Erythroblast (primary cell): ENCODE measurements around the gene ID1.
"Not testable (repeated sequence)": the region's sequence is repeated elsewhere in the genome, so short reads cannot be mapped to it uniquely, and the experiment has no call there.

Experiments
- DNase-seq, 2 experiments: peaks; one replicate each; lab custom pipeline; 2025; lab: John Stamatoyannopoulos, UW
- GATA1 ChIP-seq: IDR thresholded peaks from 2 replicates; pipeline ENCODE4 v1.6.1; 2011; ENCODE audit warnings: low read depth, mild to moderate bottlenecking, control low read depth, low read length, moderate library complexity
- POLR2A ChIP-seq: IDR thresholded peaks from 2 replicates; pipeline ENCODE4 v1.6.1; 2011; ENCODE audit warnings: mild to moderate bottlenecking, low read length

ID1 gene

DNA sequence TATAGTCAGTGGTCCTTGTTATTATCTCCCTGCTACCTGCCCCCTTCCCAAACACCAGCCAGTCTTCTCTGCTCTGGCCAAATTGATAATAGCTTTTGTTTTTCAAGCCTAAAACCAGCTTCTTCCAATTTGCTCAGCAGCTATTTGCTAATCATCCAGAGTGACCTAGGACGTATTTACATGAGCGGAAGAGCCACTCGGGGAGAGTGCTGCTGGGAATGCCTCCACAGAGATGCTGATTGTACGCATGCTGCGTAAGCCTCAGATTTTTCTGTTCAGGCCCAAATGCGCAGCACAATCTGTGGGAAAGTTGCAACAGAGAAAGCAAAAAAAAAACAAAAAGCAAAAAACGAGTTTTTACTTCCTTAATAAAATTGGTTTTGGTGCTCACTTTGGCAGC lies 24.4 kb upstream of the ID1 start:
- no peak for TF ChIP-seq POLR2A
- no peak for TF ChIP-seq GATA1
- no peak for DNase-seq

DNA sequence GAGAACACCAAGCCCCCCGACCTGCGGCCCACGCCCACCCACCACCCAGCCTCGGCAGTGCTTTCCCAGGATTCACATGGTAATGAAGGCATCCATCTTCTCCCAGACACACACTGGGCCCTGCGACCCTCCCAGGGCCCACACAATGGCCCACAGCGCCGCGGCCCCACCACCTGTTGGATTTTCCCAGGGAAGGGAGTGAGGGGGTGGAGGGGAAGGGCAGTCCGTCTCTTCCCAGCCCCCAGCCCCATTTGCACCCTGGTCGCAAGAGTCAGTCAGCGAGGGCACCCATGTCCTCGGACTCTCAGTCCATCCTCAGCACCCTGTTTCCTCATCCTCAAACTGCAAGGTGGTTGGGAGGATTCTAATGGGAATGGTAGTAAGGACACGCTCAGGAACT lies 23.7 kb upstream of the ID1 start:
- no peak for DNase-seq
- TF ChIP-seq GATA1, result no peak

DNA sequence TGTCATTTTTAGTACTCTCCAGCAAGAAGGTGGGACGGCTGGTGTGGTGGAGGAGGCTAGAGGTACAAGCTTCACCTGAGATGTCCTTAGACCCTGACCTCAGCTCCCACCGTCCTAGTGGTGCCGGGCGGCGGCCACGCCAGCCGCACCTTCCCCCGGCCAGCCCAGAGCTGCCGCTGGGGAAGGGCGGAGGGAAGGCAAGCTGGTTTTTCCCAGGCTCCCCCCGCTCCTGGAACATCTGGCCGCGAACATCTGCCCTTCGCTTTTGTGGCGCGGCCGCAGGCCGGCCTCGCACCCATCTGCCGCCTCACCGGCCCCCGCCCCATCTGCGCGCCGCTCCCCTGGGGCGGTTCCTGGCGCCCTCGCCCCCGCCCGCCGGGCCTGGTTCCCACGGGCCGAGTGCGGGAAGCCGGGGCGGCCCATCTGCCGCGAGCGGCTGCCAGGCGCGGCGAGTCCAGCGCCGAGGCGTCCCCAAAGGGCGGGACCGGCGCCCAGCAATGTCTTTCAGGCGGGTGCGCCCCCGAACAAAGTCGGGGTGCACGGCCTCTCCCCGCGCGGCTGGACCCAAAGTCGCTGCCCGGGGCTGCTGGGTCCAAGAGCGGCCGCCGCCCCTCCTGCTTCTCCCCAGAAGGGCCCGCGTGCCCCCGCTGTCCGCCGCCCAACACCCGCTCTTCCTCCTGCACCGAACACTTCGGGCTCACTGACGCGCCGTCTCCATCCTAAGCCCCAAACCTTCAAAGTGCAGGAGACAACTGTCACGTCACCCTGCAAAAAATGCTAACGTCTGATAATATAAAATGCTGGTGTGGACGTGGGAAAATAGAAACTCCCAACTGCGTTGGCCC lies 17.3 kb upstream of the ID1 start:
- peak; percentile 50 to 65 for DNase-seq
- no peak for TF ChIP-seq POLR2A
- no peak for TF ChIP-seq GATA1

DNA sequence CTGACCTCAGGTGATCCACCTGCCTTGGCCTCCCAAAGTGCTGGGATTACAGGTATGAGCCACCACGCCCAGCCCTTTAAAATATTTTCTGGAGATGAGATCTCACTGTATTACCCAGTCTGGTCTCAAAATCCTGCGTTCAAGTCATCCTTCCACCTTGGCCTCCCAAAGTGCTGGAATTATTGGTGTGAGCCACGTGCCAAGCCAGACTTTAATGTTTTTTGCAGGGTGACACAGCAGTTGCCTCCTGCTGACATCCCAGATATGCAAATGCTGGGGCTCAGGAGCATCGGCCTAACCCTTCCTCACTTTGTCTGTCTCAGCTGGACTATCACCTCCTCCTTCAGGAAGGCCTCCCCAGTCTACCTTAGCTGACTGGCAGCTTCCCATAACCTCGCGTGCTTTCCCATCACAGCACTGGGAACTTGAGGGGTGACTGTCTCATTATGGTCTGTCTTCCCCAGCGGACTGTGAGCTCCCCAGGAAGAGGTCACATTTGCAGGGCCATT lies 14.3 kb upstream of the ID1 start:
- TF ChIP-seq POLR2A (no peak), GATA1 (no peak)
- peak in 1 of 2 experiments; percentile 39 for DNase-seq

DNA sequence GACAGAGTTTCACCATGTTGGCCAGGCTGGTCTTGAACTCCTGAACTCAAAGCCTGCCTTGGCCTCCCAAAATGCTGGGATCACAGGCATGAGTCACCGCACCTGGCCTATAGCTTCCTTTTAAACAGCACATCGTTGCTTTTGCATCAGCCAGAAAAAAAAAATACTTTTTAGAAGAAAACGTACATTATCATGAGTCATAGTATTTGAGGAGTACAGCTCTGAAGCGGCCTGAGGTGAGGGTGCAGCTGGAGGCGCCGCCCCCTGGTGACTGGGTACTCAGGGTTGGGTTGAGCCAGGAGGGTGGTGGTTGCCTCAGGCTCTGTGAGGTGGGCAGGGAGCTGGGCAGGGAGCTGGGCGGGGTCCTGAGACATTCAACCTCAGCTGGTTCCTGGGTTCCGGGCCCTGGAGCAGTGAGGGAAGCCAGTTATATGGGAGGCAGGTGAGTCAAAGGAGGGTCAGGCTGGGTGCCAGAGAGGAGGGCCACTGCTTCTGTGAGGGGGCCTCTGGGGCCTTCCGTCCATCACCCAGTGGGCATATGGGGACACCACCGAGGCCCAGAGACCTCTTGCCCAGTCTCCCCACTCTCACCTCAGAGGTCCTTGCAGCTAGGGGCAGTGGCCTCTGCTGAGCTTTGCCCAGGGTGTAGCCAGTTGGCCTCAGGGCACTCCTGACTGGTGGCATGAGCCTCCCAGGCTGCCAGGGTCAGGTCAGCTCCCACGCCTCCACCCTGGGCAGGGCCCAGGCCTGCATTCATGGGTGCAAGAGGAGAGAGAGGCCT lies 11.7 kb upstream of the ID1 start:
- TF ChIP-seq GATA1, result no peak
- TF ChIP-seq POLR2A, result no peak
- peak in 1 of 2 experiments; percentile 27 for DNase-seq

DNA sequence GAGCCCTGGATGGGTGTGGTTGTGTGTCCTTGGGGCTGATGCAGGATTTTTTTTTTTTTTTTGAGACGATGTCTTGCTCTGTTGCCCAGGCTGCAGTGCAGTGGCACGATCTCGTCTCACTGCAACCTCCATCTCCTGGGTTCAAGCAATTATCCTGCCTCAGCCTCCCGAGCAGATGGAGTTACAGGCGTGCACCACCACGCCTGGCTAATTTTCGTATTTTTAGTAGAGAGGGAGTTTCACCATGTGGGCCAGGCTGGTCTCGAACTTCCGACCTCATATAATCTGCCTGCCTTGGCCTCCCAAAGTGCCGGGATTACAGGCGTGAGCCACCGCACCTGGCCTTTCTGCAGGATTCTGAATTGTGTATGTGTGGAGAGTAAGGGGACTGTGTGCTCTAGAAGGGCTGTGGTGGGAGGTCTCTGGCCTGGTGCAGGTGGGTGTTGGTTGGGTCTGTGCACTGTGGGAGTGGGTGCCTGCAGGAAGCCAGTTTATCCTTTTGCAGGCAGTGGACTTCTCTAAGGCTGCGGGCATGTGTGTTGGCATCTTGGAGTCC lies 11.0 kb upstream of the ID1 start:
- no peak for TF ChIP-seq POLR2A
- no peak for TF ChIP-seq GATA1
- no peak for DNase-seq

DNA sequence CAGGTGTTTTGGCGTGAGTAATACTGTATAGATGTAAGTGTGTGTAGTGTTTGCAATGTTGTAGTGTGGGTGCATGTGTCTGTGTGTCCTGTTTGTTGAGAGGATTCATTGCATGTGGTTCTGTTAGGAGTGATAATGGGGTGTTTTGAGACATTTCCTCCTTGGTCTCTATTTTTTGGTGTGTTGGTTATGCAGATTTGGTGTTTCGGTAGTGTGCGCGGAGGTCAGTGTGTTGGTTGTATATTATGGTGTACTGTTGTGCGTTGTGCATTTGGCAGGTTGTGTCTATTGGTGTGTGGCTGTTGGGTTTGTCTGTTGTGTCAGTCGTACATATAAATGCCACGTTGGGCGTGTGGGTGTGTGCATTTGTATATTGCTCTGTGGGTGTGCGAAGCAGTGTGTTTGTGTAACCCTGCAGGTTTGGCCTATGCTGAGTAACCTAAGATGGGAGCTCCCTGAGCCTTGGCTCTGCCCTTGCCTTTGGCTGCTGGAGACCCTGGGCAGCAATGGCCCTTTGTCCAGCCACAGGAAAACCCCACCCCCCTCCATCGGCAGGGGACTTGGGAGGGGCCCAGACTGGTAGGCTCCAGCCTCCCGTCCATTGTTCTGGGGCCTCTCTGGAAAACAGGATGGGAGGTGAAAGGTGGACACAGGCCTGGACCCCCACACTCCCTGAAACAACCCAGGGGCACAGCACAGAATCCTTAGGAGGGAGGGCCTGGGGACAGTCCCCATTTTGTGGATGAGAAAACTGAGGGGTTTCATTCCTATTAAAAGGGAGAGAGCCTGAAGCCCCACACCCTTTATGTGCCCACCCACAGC lies 10.3 kb upstream of the ID1 start:
- no peak for DNase-seq
- TF ChIP-seq POLR2A (no peak), GATA1 (no peak)

DNA sequence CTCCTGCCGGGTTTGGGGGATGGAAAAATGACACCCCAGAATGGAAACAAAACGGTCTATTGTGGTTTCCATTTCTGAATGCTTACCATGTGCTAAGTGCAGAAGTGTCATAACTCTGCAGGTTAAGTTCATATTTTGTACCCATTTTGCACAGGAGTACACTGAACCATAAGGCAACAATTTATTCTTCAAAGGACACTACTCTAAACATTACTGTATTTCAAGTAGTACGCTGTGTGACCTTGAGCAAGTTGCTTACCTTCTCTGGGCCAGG lies 9.8 kb upstream of the ID1 start:
- no peak for TF ChIP-seq GATA1
- TF ChIP-seq POLR2A, result no peak
- DNase-seq, result no peak

DNA sequence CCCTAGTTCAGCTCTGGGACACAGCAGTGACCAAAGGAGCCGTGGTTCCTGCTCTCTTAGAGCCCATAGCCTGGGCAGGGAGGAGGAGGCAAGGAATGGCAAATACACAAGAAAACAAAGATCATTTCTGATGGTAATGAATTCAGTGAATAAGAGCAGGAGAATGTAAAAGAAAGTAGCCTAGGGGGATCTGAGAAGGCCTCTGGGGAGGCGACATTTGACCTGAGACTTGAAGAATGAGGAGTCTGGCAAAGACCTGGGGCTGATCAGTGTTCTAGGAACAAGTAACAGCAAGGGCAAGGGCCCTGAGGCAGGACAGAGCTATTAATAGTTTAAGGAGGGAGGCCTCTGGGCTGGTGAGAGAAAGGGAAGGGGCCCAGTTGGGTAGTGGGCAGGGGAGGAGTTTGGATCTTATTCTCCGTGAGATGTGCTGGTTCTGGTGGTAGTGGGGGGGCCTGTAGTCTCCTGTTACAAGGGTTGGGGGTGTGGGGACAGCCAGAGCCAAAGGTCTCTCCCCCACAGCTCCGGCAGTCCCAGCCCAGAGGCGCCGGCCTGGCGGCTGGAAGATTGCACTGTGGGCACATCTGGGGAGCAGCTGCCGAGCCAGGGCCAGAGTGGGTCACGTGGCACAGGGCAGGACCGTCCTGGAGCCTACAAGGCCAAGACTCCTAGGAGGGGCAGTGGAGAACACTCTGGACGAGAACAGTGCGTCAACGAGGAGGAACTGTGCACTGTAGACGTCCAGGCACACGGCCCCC lies 9.3 kb upstream of the ID1 start:
- TF ChIP-seq POLR2A (no peak), GATA1 (no peak)
- peak in 1 of 2 experiments; percentile 31 for DNase-seq

DNA sequence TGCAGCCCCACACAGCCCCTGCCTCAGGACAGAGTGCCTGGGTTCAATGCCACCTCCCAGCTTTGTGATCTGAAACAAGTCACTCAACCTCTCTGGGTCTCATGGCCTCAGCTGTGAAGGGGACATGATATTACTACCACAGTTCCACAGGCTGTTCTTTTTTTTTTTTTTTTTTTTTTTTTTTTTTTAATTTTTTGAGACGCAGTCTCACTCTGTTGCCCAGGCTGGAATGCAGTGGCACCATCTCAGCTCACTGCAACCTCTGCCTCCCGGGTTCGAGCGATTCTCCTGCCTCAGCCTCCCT lies 8.7 kb upstream of the ID1 start:
- not testable (repeated sequence) for DNase-seq

DNA sequence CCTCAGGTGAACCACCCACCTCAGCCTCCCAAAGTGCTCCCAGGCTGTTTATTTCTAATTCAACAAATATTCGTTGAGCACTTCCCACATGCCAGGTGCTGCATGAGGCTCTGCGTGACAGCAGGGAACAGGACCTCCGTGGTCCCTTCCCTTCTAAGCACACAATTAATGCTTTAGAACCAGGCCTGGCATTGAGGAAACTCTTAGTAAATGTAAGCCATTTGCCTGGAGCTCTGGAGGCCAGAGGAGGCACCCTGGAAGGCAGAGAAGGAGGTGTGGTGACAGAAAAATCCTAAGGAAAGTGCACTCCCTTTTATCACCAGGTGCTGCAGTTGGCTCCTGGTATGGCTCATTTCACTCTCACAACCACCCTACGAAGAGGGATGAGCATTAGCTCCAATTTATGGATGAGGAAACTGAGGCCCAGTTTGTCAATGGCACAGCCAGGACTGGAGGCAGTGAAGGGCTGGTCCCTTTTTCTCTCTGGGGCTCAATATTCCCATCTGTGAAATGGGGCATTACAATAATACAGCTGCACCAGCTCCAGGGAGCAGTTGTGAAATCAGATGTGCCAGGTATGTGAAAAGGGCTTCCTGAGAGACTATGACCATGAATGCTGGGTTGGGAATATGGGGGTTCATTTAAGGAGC lies 8.1 kb upstream of the ID1 start:
- DNase-seq, result no peak
- no peak for TF ChIP-seq POLR2A
- TF ChIP-seq GATA1, result no peak

DNA sequence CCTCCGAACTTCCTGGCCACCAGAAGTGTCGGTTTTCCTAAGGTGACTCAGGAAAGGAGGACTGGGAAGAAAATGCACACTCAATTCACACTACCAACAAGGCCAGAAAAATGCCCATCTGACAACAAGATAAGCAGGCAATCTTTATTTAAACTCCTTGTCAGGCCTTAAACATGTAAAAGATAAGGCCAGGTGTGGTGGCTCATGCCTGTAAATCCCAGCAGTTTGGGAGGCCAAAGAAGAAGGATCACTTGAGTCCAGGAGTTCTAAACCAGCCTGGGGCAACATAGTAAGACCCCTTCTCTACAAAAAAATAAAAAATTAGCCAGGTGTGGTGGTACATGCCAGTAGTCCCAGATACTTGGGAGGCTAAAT lies 7.6 kb upstream of the ID1 start:
- DNase-seq, result no peak
- no peak for TF ChIP-seq POLR2A
- TF ChIP-seq GATA1, result no peak

DNA sequence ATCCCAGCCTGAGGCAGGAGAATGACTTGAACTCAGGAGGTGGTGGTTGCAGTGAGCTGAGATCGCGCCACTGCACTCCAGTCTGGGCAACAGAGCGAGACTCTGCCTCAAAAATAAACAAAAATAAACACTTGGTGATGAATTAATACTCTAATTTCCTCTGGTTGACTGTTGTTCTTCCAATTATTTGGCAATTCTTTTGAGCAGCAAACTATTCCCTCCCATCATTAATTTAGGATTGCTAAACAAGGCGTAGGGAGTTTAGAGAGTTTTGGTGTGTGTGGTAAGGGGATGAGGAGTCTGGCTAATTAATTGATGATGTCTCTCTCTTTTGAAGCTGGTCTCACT lies 2.7 kb upstream of the ID1 start:
- TF ChIP-seq POLR2A, result no peak
- TF ChIP-seq GATA1, result no peak
- DNase-seq, result no peak
